GM23248 (cell line): ENCODE data around the gene P4HA3.

ENCODE experiments used
- EZH2 ChIP-seq: fragments of 200-600 bp; sonication (generic); IDR thresholded peaks from 2 replicates; pipeline ENCODE4 v1.6.1; 2018; ENCODE audit warnings: antibody characterized with exemption, mild to moderate bottlenecking; ENCODE audit not compliant: insufficient read depth, poor library complexity, severe bottlenecking
- EZH2phosphoT487 ChIP-seq: fragments of 200-600 bp; sonication (generic); IDR thresholded peaks from 2 replicates; pipeline ENCODE4 v1.6.1; 2018; ENCODE audit warnings: antibody characterized with exemption, moderate library complexity, mild to moderate bottlenecking, low read depth; ENCODE audit not compliant: insufficient read depth

DNA sequence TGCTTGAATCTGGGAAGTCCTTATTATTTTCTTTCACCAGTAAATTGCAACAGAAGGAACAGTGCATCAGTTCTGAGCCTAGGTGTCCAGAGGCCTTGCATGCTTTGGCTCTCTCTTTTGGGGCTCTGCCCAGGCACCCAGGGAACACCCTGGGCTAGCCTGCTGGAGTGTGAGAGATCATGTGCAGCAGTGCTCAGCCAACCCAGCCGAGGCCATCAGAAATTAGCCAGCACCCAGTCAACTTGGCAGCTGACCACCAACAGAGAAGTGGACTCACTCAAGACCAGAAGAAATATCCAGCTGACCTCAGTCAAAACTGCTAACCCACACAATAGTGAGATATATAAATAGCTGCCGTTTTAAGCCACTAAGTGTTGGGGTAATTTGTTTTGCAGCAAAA is 11.2 kb upstream of the P4HA3 start:
- TF ChIP-seq EZH2 (no peak), EZH2phosphoT487 (no peak)
